IMR-90 (cell line): ENCODE data around the gene UBR4. TPM values are rescaled to one million over a fixed set of nuclear protein-coding genes. Genes with fewer than 3 reads are reported as not detected.
A peak's percentile ranks its signal among the peaks of the same experiment; 100 is the strongest.

Experiments
- ATAC-seq: fragments of 200-7000 bp; cut with Tn5 transposase; 2 replicates; pipeline ENCODE4 v1.9.1; 2020; ENCODE audit warnings: low read depth, mild to moderate bottlenecking, moderate library complexity
- BruUV-seq: library from RNA; stranded (reverse); fragments of 400-500 nt; replicated peaks from 2 replicates; lab custom pipeline; 2021; lab: Mats Ljungman, UMichigan
- CTCF ChIA-PET: fragments of 300-600 bp; formaldehyde crosslinking; extraction: SDS; loops from one replicate; lab custom pipeline; 2021; ENCODE audit warnings: antibody characterized with exemption; lab: Yijun Ruan, JAX
- POLR2A ChIA-PET: fragments of 300-600 bp; sonication (Branson Sonifier 250); formaldehyde crosslinking; loops from one replicate; lab custom pipeline; 2022; ENCODE audit warnings: antibody characterized with exemption; ENCODE audit not compliant: unreplicated experiment; lab: Charles Lee
- DNase-seq: peaks from one replicate; pipeline ENCODE4 v3.0.0; 2013
- H2AFZ ChIP-seq: replicated peaks from 2 replicates; pipeline ENCODE3; 2013; ENCODE audit warnings: low read length, mild to moderate bottlenecking; ENCODE audit not compliant: poor library complexity
- H2AK5ac ChIP-seq: 2 replicates; pipeline ENCODE4 v1.6.1; 2013; ENCODE audit warnings: low read depth, low read length, inconsistent platforms
- H2AK9ac ChIP-seq: replicated peaks from 2 replicates; pipeline ENCODE3; 2013; ENCODE audit warnings: mild to moderate bottlenecking, low read depth, low read length, moderate library complexity; ENCODE audit not compliant: poor library complexity
- H2BK120ac ChIP-seq: 2 replicates; pipeline ENCODE4 v1.6.1; 2013; ENCODE audit warnings: low read depth, low read length, inconsistent platforms
- H2BK15ac ChIP-seq: 3 replicates; pipeline ENCODE4 v1.6.1; 2013; ENCODE audit warnings: low read depth, low read length, inconsistent platforms
- H2BK20ac ChIP-seq: 2 replicates; pipeline ENCODE4 v1.6.1; 2013; ENCODE audit warnings: low read depth, mild to moderate bottlenecking, inconsistent platforms, low read length, moderate library complexity
- H2BK5ac ChIP-seq: 2 replicates; pipeline ENCODE4 v1.6.1; 2013; ENCODE audit warnings: mild to moderate bottlenecking, low read depth, low read length, inconsistent platforms; ENCODE audit not compliant: poor library complexity, severe bottlenecking
- H3K14ac ChIP-seq: replicated peaks from 2 replicates; pipeline ENCODE4 v1.6.1; 2013; ENCODE audit warnings: low read depth, low read length, inconsistent platforms
- H3K18ac ChIP-seq: 2 replicates; pipeline ENCODE4 v1.6.1; 2013; ENCODE audit warnings: low read depth, low read length, control low read depth
- H3K23ac ChIP-seq: 2 replicates; pipeline ENCODE4 v1.6.1; 2013; ENCODE audit warnings: low read depth, low read length, inconsistent platforms
- H3K27ac ChIP-seq: 2 replicates; pipeline ENCODE4 v1.5.1; 2013; ENCODE audit warnings: mild to moderate bottlenecking, control low read depth, low read length; ENCODE audit not compliant: insufficient read depth
- H3K27me3 ChIP-seq: 2 replicates; pipeline ENCODE4 v1.6.1; 2013; ENCODE audit warnings: low read length; ENCODE audit not compliant: control insufficient read depth, insufficient read depth
- H3K36me3 ChIP-seq: 2 replicates; pipeline ENCODE4 v1.6.1; 2013; ENCODE audit warnings: low read length, mixed read lengths; ENCODE audit not compliant: control insufficient read depth, insufficient read depth
- H3K4ac ChIP-seq: 2 replicates; pipeline ENCODE4 v1.6.1; 2013; ENCODE audit warnings: low read depth, low read length, inconsistent platforms
- H3K4me1 ChIP-seq: 2 replicates; pipeline ENCODE4 v1.6.1; 2013; ENCODE audit warnings: low read length, mixed read lengths; ENCODE audit not compliant: control insufficient read depth, insufficient read depth
- H3K4me2 ChIP-seq: 2 replicates; pipeline ENCODE4 v1.6.1; 2013; ENCODE audit warnings: low read depth, mild to moderate bottlenecking, control low read depth, low read length, moderate library complexity
- H3K4me3 ChIP-seq: 2 replicates; pipeline ENCODE4 v1.5.1; 2013; ENCODE audit warnings: low read depth, mild to moderate bottlenecking, control low read depth, low read length, moderate library complexity; ENCODE audit not compliant: insufficient read depth
- H3K56ac ChIP-seq: 2 replicates; pipeline ENCODE4 v1.6.1; 2013; ENCODE audit warnings: low read length, inconsistent platforms; ENCODE audit not compliant: insufficient read depth; ENCODE audit errors: extremely low read depth
- H3K79me1 ChIP-seq, 2 experiments: 2 replicates each; pipeline ENCODE4 v1.6.1; 2013; ENCODE audit warnings: low read length in 2 of 2, inconsistent platforms in 1 of 2, low read depth in 1 of 2
- H3K9ac ChIP-seq: 2 replicates; pipeline ENCODE4 v1.6.1; 2013; ENCODE audit warnings: low read depth, low read length, control low read depth
- H3K9me1 ChIP-seq: 2 replicates; pipeline ENCODE4 v1.6.1; 2013; ENCODE audit warnings: low read length, inconsistent platforms; ENCODE audit not compliant: insufficient read depth
- H3K9me3 ChIP-seq: 2 replicates; pipeline ENCODE4 v1.6.1; 2013; ENCODE audit warnings: low read length; ENCODE audit not compliant: control insufficient read depth, insufficient read depth
- H4K20me1 ChIP-seq: 2 replicates; pipeline ENCODE4 v1.6.1; 2013; ENCODE audit warnings: low read length, inconsistent platforms; ENCODE audit not compliant: insufficient read depth
- H4K5ac ChIP-seq: 2 replicates; pipeline ENCODE4 v1.6.1; 2013; ENCODE audit warnings: mild to moderate bottlenecking, low read depth, low read length, control low read depth
- H4K8ac ChIP-seq, 2 experiments: 2 replicates each; pipeline ENCODE4 v1.6.1; 2013; ENCODE audit warnings: low read depth in 2 of 2, low read length in 2 of 2, control low read depth in 1 of 2, inconsistent platforms in 1 of 2
- H4K91ac ChIP-seq: 2 replicates; pipeline ENCODE4 v1.6.1; 2013; ENCODE audit warnings: low read depth, low read length, inconsistent platforms; ENCODE audit not compliant: insufficient read depth
- CEBPB ChIP-seq: IDR thresholded peaks from 2 replicates; pipeline ENCODE4 v1.6.1; 2012; ENCODE audit warnings: low read depth, low read length, improper control_type of control experiment
- FOS ChIP-seq: fragments of 150-350 bp; IDR thresholded peaks from 2 replicates; pipeline ENCODE4 v1.6.1; 2016; ENCODE audit warnings: low read depth, low read length
- MAZ ChIP-seq: IDR thresholded peaks from 2 replicates; pipeline ENCODE4 v1.6.1; 2012; ENCODE audit warnings: low read depth, mild to moderate bottlenecking, low read length, improper control_type of control experiment, moderate library complexity, borderline replicate concordance
- MXI1 ChIP-seq: IDR thresholded peaks from 2 replicates; pipeline ENCODE4 v1.6.1; 2012; ENCODE audit warnings: low read depth, mild to moderate bottlenecking, low read length, moderate library complexity, borderline replicate concordance
- NFE2L2 ChIP-seq: fragments of 150-350 bp; IDR thresholded peaks from 2 replicates; pipeline ENCODE4 v1.6.1; 2016; ENCODE audit warnings: low read depth, mild to moderate bottlenecking, low read length
- RAD21 ChIP-seq: IDR thresholded peaks from 2 replicates; pipeline ENCODE4 v1.6.1; 2012; ENCODE audit warnings: low read length, improper control_type of control experiment
- SMC3 ChIP-seq: fragments of 150-350 bp; IDR thresholded peaks from 2 replicates; pipeline ENCODE4 v1.6.1; 2016; ENCODE audit warnings: low read depth, mild to moderate bottlenecking, antibody characterized with exemption, low read length, moderate library complexity
- WGBS, 2 experiments: methylation state at CpG; one replicate each; pipeline versions ENCODE4 v1.1.5 to v1.1.7; 2013; ENCODE audit warnings: missing lambda C conversion rate in 2 of 2; ENCODE audit not compliant: insufficient read length in 1 of 2; ENCODE audit errors: extremely low coverage in 2 of 2; 5-methylcytosine and 5-hydroxymethylcytosine counted together
- dilution Hi-C: fragments of 300-500 bp; cut with HindIII; formaldehyde crosslinking; loops from one replicate; pipeline ENCODE4 v1.14.3; 2018; ENCODE audit warnings: low sequenced_read_pairs; ENCODE audit not compliant: unreplicated experiment
- in situ Hi-C: fragments of 300-500 bp; cut with MboI; formaldehyde crosslinking; loops from 3 replicates; pipeline ENCODE4 v1.14.3; 2019; ENCODE audit warnings: low sequenced_read_pairs, inconsistent platforms, mixed read lengths
- intact Hi-C: fragments of 100-400 bp; cut with micrococcal nuclease; formaldehyde crosslinking; loops from 2 replicates; pipeline ENCODE4 v1.10.0; 2022
- polyA plus RNA-seq, 3 experiments: library from polyadenylated mRNA; depleted of rRNA; stranded (reverse); fragments of >200 nt; gene quantifications; 2 replicates each; pipeline ENCODE4 v1.2.3, GENCODE V29; 2012; ENCODE audit warnings: low replicate concordance in 1 of 3
- total RNA-seq: library from RNA; depleted of rRNA; stranded (reverse); fragments of >200 nt; gene quantifications from 2 replicates; pipeline ENCODE4 v1.2.3, GENCODE V29; 2012
- TF ChIP-seq, protein P1 (sequence below): fragments of 150-350 bp; IDR thresholded peaks from 2 replicates; pipeline ENCODE4 v1.6.1; 2016; ENCODE audit warnings: low read depth, mild to moderate bottlenecking, low read length, moderate library complexity, borderline replicate concordance
- TF ChIP-seq, protein P2 (sequence below): fragments of 150-350 bp; IDR thresholded peaks from 2 replicates; pipeline ENCODE4 v1.6.1; 2017; ENCODE audit warnings: mild to moderate bottlenecking, antibody characterized with exemption, low read length, low read depth
- TF ChIP-seq, protein P3 (sequence below): conservative IDR thresholded peaks from 2 replicates; pipeline ENCODE4 v1.5.1; 2012; ENCODE audit warnings: mild to moderate bottlenecking, low read depth, low read length, improper control_type of control experiment

The UBR4 gene
- total and polyA plus RNA-seq, 2 of the 4 experiments (the other 2 are of a cell fraction) = 87.8 to 121 TPM

DNA sequence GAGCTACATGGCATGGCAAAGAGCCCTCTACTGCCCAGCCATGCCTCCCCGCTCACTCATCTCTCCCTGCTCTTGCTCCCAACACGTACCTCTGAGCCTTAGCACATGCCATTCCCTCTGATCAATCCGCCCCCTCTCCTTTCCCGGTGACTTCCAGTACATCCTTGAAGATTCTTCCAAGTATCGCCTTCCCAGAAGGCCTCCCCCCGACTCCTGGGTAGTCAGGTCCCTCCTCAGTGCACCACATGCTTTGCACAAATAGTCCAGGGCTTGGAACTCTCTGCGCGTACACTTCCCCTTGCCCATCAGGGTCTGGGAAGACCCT, 176.6 kb downstream of the UBR4 start:
- Histone ChIP-seq H2BK15ac (peak overlapping the region; percentile 94; the same call in 2 of the 3 replicates), H4K5ac (no peak overlapping the region)

More for the DNA sequence above, 176.6 kb downstream of the UBR4 start:
- 77% methylated on average over 8 of the region's 8 CpGs; no CpG with 5 or more reads in 1 of the 2 experiments for WGBS, 2 experiments
- H3K27ac ChIP-seq = no peak overlapping the region
- H2BK5ac ChIP-seq = no peak overlapping the region
- no TSS peak for BruUV-seq
- DNase-seq (no peak), ATAC-seq (no peak)
- H2AFZ ChIP-seq = peak overlapping the region; percentile 72
- TF ChIP-seq MAZ (no peak), SMC3 (no peak), NFE2L2 (no peak), CEBPB (no peak), RAD21 (no peak), MXI1 (no peak), FOS (no peak)
- TF ChIP-seq, protein P1, sequence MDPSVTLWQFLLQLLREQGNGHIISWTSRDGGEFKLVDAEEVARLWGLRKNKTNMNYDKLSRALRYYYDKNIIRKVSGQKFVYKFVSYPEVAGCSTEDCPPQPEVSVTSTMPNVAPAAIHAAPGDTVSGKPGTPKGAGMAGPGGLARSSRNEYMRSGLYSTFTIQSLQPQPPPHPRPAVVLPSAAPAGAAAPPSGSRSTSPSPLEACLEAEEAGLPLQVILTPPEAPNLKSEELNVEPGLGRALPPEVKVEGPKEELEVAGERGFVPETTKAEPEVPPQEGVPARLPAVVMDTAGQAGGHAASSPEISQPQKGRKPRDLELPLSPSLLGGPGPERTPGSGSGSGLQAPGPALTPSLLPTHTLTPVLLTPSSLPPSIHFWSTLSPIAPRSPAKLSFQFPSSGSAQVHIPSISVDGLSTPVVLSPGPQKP = no peak
- TF ChIP-seq, protein P2, sequence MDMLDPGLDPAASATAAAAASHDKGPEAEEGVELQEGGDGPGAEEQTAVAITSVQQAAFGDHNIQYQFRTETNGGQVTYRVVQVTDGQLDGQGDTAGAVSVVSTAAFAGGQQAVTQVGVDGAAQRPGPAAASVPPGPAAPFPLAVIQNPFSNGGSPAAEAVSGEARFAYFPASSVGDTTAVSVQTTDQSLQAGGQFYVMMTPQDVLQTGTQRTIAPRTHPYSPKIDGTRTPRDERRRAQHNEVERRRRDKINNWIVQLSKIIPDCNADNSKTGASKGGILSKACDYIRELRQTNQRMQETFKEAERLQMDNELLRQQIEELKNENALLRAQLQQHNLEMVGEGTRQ = no peak
- TF ChIP-seq, protein P3, sequence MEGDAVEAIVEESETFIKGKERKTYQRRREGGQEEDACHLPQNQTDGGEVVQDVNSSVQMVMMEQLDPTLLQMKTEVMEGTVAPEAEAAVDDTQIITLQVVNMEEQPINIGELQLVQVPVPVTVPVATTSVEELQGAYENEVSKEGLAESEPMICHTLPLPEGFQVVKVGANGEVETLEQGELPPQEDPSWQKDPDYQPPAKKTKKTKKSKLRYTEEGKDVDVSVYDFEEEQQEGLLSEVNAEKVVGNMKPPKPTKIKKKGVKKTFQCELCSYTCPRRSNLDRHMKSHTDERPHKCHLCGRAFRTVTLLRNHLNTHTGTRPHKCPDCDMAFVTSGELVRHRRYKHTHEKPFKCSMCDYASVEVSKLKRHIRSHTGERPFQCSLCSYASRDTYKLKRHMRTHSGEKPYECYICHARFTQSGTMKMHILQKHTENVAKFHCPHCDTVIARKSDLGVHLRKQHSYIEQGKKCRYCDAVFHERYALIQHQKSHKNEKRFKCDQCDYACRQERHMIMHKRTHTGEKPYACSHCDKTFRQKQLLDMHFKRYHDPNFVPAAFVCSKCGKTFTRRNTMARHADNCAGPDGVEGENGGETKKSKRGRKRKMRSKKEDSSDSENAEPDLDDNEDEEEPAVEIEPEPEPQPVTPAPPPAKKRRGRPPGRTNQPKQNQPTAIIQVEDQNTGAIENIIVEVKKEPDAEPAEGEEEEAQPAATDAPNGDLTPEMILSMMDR = no peak
- CTCF ChIA-PET = no interaction called here
- H3K79me1 ChIP-seq = no peaks in the 10 kb centered on the region
- no peak overlapping the region for H3K4me2 ChIP-seq
- H2BK120ac ChIP-seq = peak overlapping the region; percentile 93
- no peak overlapping the region for H3K18ac ChIP-seq
- peaks cover 34% of the 10 kb centered on the region for H3K27me3 ChIP-seq
- H3K14ac ChIP-seq = peak overlapping the region; percentile 66
- H3K9me3 ChIP-seq = no peaks in the 10 kb centered on the region
- H3K56ac ChIP-seq = no peak overlapping the region
- in situ Hi-C loops (no loop called here), dilution Hi-C loops (no loop called here), intact Hi-C loops (no loop called here)
- peak overlapping the region; percentile 52; the same call in 1 of the 2 replicates for H3K23ac ChIP-seq
- POLR2A ChIA-PET = no interaction called here
- peak overlapping the region; percentile 78; the same call in 1 of the 2 replicates for H2BK20ac ChIP-seq
- H3K4ac ChIP-seq = peak overlapping the region; percentile 82
- H2AK9ac ChIP-seq = peak overlapping the region; percentile 92
- no peak overlapping the region for H3K4me3 ChIP-seq
- peak overlapping the region; percentile 45 for H4K91ac ChIP-seq
- H2AK5ac ChIP-seq = peak overlapping the region; percentile 95
- no peaks in the 10 kb centered on the region for H4K20me1 ChIP-seq
- peaks cover 2% of the 10 kb centered on the region; the same call in 1 of the 2 replicates for H3K4me1 ChIP-seq
- peaks cover 5% of the 10 kb centered on the region for H3K9me1 ChIP-seq
- H4K8ac ChIP-seq = peak overlapping the region in 1 of 2 experiments; percentile 71; a peak in 1 of 4 replicates
- no peaks in the 10 kb centered on the region for H3K36me3 ChIP-seq
- no peak overlapping the region for H3K9ac ChIP-seq
